HCT116 (cell line): ENCODE measurements around the gene ATP8B3. TPM values are rescaled to one million over a fixed set of nuclear protein-coding genes. Genes with fewer than 3 reads are reported as not detected.

Experiments used
- ATAC-seq: fragments of 200-7000 bp; cut with Tn5 transposase; 2 replicates; pipeline ENCODE4 v1.9.1; 2020; ENCODE audit warnings: mild to moderate bottlenecking, moderate library complexity
- BruUV-seq: library from RNA; stranded (reverse); fragments of 400-500 nt; replicated peaks from 2 replicates; lab custom pipeline; 2021; lab: Mats Ljungman, UMichigan
- CTCF ChIA-PET: fragments of 300-600 bp; sonication (Branson Sonifier 250); formaldehyde crosslinking; loops from one replicate; lab custom pipeline; 2021; ENCODE audit warnings: antibody characterized with exemption; lab: Charles Lee
- POLR2A ChIA-PET: fragments of 300-600, 350-600 bp; sonication (Branson Sonifier 250); formaldehyde crosslinking; loops from one replicate; lab custom pipeline; 2021; ENCODE audit warnings: antibody characterized with exemption; lab: Charles Lee
- RAD21 ChIA-PET, 2 experiments: fragments of 300-600 bp; sonication (Branson Sonifier 250); formaldehyde crosslinking; loops; one replicate each; lab custom pipeline; 2023; ENCODE audit warnings: low total read pairs in 2 of 2; ENCODE audit not compliant: uncharacterized antibody in 2 of 2, unreplicated experiment in 2 of 2, low non-redundant PET in 1 of 2; lab: Charles Lee
- DNase-seq: peaks from one replicate; pipeline ENCODE4 v3.0.0-alpha.2; 2010; ENCODE audit warnings: low read depth, low spot score
- H2AFZ ChIP-seq: fragments of 200-600 bp; shearing (Covaris generic), sonication (generic); 2 replicates; pipeline ENCODE4 v1.6.1; 2017; ENCODE audit warnings: low read depth, mixed run types, mixed read lengths, antibody characterized with exemption, low read length; ENCODE audit not compliant: poor library complexity, severe bottlenecking
- H3K27ac ChIP-seq: 2 replicates; pipeline ENCODE4 v1.5.1; 2012; ENCODE audit warnings: low read depth, low read length
- H3K27me3 ChIP-seq: fragments of 200-600 bp; sonication (generic); 2 replicates; pipeline ENCODE4 v1.6.1; 2016; ENCODE audit warnings: mixed run types, low read length, mixed read lengths; ENCODE audit not compliant: insufficient read depth
- H3K36me3 ChIP-seq, 2 experiments: fragments of 200-500 bp in 1 of 2; fragments of 200-600 bp in 1 of 2; sonication (Bioruptor generic) in 1 of 2; sonication (generic) in 1 of 2; 2 replicates each; pipeline versions ENCODE4 v1.5.1 to v1.6.1; 2014 to 2016; ENCODE audit warnings: low read length in 2 of 2, inconsistent platforms in 1 of 2, mixed read lengths in 1 of 2, mixed run types in 1 of 2; ENCODE audit not compliant: insufficient read depth in 2 of 2, control insufficient read depth in 1 of 2
- H3K4me1 ChIP-seq, 2 experiments: fragments of 200-600 bp in 1 of 2; sonication (generic) in 1 of 2; 2 replicates each; pipeline versions ENCODE4 v1.5.1 to v1.6.1; 2012 to 2017; ENCODE audit warnings: low read length in 2 of 2, inconsistent platforms in 1 of 2, mild to moderate bottlenecking in 1 of 2, mixed read lengths in 1 of 2, mixed run types in 1 of 2, moderate library complexity in 1 of 2; ENCODE audit not compliant: insufficient read depth in 2 of 2, control insufficient read depth in 1 of 2
- H3K4me2 ChIP-seq: fragments of 200-600 bp; sonication (generic); 2 replicates; pipeline ENCODE4 v1.6.1; 2017; ENCODE audit warnings: mixed run types, low read length, mixed read lengths
- H3K4me3 ChIP-seq, 2 experiments: fragments of 200-600 bp in 1 of 2; sonication (generic) in 1 of 2; replicated peaks in 1 of 2; 2 replicates each; pipeline ENCODE4 v1.5.1; 2011 to 2016; ENCODE audit warnings: low read length in 2 of 2, control low read depth in 1 of 2, low read depth in 1 of 2, mild to moderate bottlenecking in 1 of 2, mixed read lengths in 1 of 2, mixed run types in 1 of 2
- H3K79me2 ChIP-seq: fragments of 200-600 bp; sonication (generic); 2 replicates; pipeline ENCODE4 v1.6.1; 2017; ENCODE audit warnings: mild to moderate bottlenecking, mixed run types, low read length, moderate library complexity, mixed read lengths; ENCODE audit not compliant: insufficient read depth
- H3K9ac ChIP-seq: fragments of 200-600 bp; sonication (generic); 2 replicates; pipeline ENCODE4 v1.6.1; 2016; ENCODE audit warnings: low read length, mixed read lengths
- H3K9me2 ChIP-seq: fragments of 200-600 bp; sonication (generic), shearing (Covaris generic); 2 replicates; pipeline ENCODE4 v1.6.1; 2017; ENCODE audit warnings: mixed run types, mild to moderate bottlenecking, moderate library complexity; ENCODE audit not compliant: insufficient read depth
- H3K9me3 ChIP-seq, 2 experiments: fragments of 200-500 bp in 1 of 2; fragments of 200-600 bp in 1 of 2; sonication (Bioruptor generic) in 1 of 2; sonication (generic) in 1 of 2; 2 replicates each; pipeline ENCODE4 v1.6.1; 2014 to 2017; ENCODE audit warnings: low read length in 2 of 2, mixed read lengths in 2 of 2, inconsistent platforms in 1 of 2, low read depth in 1 of 2, mild to moderate bottlenecking in 1 of 2, mixed run types in 1 of 2, moderate library complexity in 1 of 2; ENCODE audit not compliant: control insufficient read depth in 1 of 2, insufficient read depth in 1 of 2
- H4K20me1 ChIP-seq: fragments of 200-600 bp; sonication (generic), shearing (Covaris generic); 2 replicates; pipeline ENCODE4 v1.6.1; 2017; ENCODE audit warnings: mixed run types, mild to moderate bottlenecking, moderate library complexity; ENCODE audit not compliant: insufficient read depth
- ATF3 ChIP-seq: IDR thresholded peaks from 2 replicates; pipeline ENCODE4 v1.6.1; 2012
- CEBPB ChIP-seq: IDR thresholded peaks from 2 replicates; pipeline ENCODE4 v1.6.1; 2012; ENCODE audit warnings: low read depth
- FOSL1 ChIP-seq: IDR thresholded peaks from 2 replicates; pipeline ENCODE4 v1.6.1; 2012; ENCODE audit warnings: low read depth
- YY1 ChIP-seq: IDR thresholded peaks from 2 replicates; pipeline ENCODE4 v1.6.1; 2011; ENCODE audit warnings: low read length, low read depth, moderate library complexity, mild to moderate bottlenecking; ENCODE audit not compliant: insufficient replicate concordance; ENCODE audit errors: extremely low read depth
- ZNF274 ChIP-seq: fragments of 200-500 bp; sonication (Bioruptor generic); IDR thresholded peaks from 2 replicates; pipeline ENCODE4 v1.6.1; 2014; ENCODE audit warnings: mild to moderate bottlenecking, low read depth, low read length, inconsistent platforms
- intact Hi-C: fragments of 100-400 bp; cut with micrococcal nuclease; formaldehyde crosslinking; loops from 2 replicates; pipeline ENCODE4 v1.10.0; 2022
- total RNA-seq: library from RNA; stranded (reverse); gene quantifications from one replicate; pipeline ENCODE4 v1.2.1, GENCODE V29; 2021; ENCODE audit not compliant: unreplicated experiment

Gene ATP8B3
- total RNA-seq, 1 experiment from 2014 or later: 17.0 TPM

- Histone ChIP-seq H4K20me1 (peaks cover 7% of the 10 kb centered on the region; the same call in 1 of the 2 replicates), H3K4me2 (peak overlapping the region; percentile 91), H3K79me2 (peaks cover 100% of the 10 kb centered on the region), H2AFZ (no peak overlapping the region), H3K9me3 (no peaks in the 10 kb centered on the region), H3K4me1 (peaks cover 86 to 99% of the 10 kb centered on the region in 2 experiments), H3K27ac (peak overlapping the region; percentile 88), H3K9me2 (no peaks in the 10 kb centered on the region), H3K4me3 (peak overlapping the region; percentile 2 to 37; a peak in 2 of 4 replicates), H3K9ac (peak overlapping the region; percentile 52), H3K36me3 (peaks cover 0 to 10% of the 10 kb centered on the region in 2 experiments; a peak in 1 of 4 replicates), H3K27me3 (no peaks in the 10 kb centered on the region)
- ATAC-seq: peak; percentile 43
- no peak for DNase-seq
- intact Hi-C loops: no loop called here
- POLR2A ChIA-PET: interaction anchor here (0.6 to 1.4 kb wide), 2 partner anchors 8 to 17 kb away, joined by 3 read pairs; partner anchors contain the start of gene REXO1
- no TSS peak for BruUV-seq
- CTCF ChIA-PET: interaction anchor here (0.8 to 1.4 kb wide), 2 partner anchors 8 to 19 kb away, joined by 3 to 4 read pairs; no protein-coding TSS in a partner anchor
- TF ChIP-seq YY1 (peak; percentile 28), CEBPB (no peak), FOSL1 (no peak)
- RAD21 ChIA-PET: no interaction called here
These were observed 44.9 kb upstream of the ATP8B3 start for GRCh38 chr19:1856698-1857603.

- peaks cover 96% of the 10 kb centered on the region for H3K79me2 ChIP-seq
- POLR2A ChIA-PET: no interaction called here
- no peak for ATAC-seq
- H3K4me1 ChIP-seq: peaks cover 83 to 93% of the 10 kb centered on the region in 2 experiments
- no peak for DNase-seq
- no peaks in the 10 kb centered on the region for H3K9me3 ChIP-seq
- H3K9me2 ChIP-seq: no peaks in the 10 kb centered on the region
- H3K36me3 ChIP-seq: peaks cover 0 to 7% of the 10 kb centered on the region in 2 experiments; a peak in 1 of 4 replicates
- peak overlapping the region; percentile 88 for H3K27ac ChIP-seq
- no peak overlapping the region for H3K4me3 ChIP-seq
- CTCF ChIA-PET: no interaction called here
- H3K27me3 ChIP-seq: no peaks in the 10 kb centered on the region
- H3K4me2 ChIP-seq: peak overlapping the region; percentile 83
- H4K20me1 ChIP-seq: peaks cover 7% of the 10 kb centered on the region; the same call in 1 of the 2 replicates
- peak overlapping the region; percentile 53 for H3K9ac ChIP-seq
- no peak for TF ChIP-seq ATF3
- no peak for TF ChIP-seq ZNF274
- TF ChIP-seq FOSL1: no peak
- RAD21 ChIA-PET: no interaction called here
- H2AFZ ChIP-seq: no peak overlapping the region
- BruUV-seq: no TSS peak
- intact Hi-C loops: no loop called here
These were observed 44.2 kb upstream of the ATP8B3 start for GRCh38 chr19:1856345-1856697.
